Measurements from ENCODE around the gene COX11.

Gene COX11

DNA sequence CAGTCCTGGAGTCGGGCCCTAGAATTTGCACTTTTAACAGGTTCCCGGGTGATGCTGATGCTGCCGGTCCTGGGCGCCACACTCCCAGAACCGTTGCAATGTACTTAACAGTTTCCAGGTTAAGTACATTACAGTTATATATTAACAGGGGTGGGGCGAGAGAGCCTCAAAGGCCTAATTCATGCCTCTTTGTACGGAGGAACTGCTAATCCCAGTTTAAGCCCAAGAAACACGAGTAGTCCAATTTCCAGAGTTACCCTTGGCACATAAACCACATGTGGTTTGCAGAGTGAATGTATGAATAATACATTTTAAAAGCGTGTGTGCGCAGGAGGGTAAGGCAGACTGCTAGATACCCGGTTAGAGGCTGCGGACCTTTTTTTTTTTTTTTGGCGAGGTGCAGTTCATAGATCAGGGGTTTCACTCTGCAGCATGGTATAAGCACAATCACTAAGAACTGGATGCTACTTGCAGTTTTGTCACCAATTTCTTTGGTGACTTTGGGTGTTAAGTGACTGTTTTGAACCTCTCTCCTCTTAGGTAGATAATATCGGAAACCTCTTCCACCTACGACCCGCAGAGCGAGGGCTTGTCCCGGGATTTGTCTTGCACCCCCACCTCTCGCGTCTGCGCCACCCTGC lies 713 bp downstream of the COX11 start:
- H3K9me3 ChIP-seq (ENCODE audit: control insufficient read depth, low read length) = no peaks in the 10 kb centered on the region
- peak overlapping the region; percentile 47 for H3K27ac ChIP-seq (ENCODE audit: low read depth, low read length, severe bottlenecking)
- H3K4me3 ChIP-seq (ENCODE audit: extremely low read depth, insufficient read depth, low read length, poor library complexity, severe bottlenecking) = peak overlapping the region; percentile 76
- peaks cover 25% of the 10 kb centered on the region for H3K36me3 ChIP-seq (ENCODE audit: control insufficient read depth, insufficient read depth, low read length)
- H3K4me1 ChIP-seq (ENCODE audit: control insufficient read depth, insufficient read depth, low read length, poor library complexity, severe bottlenecking) = no peaks in the 10 kb centered on the region
- WGBS, 2 experiments (ENCODE audit: insufficient coverage in 2 of 2) = 0% methylated on average over 1 to 5 of the region's 21 CpGs

GRCh38 chr17:54956791-54957190 lies 11.7 kb downstream of the COX11 start:
- H3K9me3 ChIP-seq (ENCODE audit: control insufficient read depth, low read length) = no peaks in the 10 kb centered on the region
- H3K4me1 ChIP-seq (ENCODE audit: control insufficient read depth, insufficient read depth, low read length, poor library complexity, severe bottlenecking) = no peaks in the 10 kb centered on the region
- H3K4me3 ChIP-seq (ENCODE audit: extremely low read depth, insufficient read depth, low read length, poor library complexity, severe bottlenecking) = no peak overlapping the region
- H3K36me3 ChIP-seq (ENCODE audit: control insufficient read depth, insufficient read depth, low read length) = peaks cover 67% of the 10 kb centered on the region
- WGBS, 2 experiments (ENCODE audit: insufficient coverage in 2 of 2) = 63 to 75% methylated on average over 2 to 3 of the region's 3 CpGs
- H3K27ac ChIP-seq (ENCODE audit: low read depth, low read length, severe bottlenecking) = no peak overlapping the region

DNA sequence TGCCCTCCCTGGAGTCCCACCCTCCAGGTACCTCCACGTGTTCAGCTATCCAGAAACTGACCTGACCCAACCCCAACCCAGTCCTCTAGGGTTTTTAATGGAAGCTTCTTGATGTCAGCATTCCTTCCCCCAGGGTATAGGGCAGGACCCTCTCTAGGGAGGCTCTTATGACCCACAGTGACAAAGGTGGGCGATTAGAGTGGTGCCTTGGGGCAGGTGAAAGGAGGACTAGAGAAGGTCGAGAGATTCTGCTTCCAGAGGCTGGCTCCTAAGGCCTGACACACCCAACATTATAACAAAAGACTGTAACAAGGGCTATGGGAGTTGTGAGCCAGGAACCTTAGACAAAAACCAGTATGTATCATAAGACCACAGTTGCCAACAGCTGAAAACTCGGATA lies 17.2 kb downstream of the COX11 start:
- Histone ChIP-seq H3K9me3 (ENCODE audit: control insufficient read depth, low read length) (no peaks in the 10 kb centered on the region), H3K4me3 (ENCODE audit: extremely low read depth, insufficient read depth, low read length, poor library complexity, severe bottlenecking) (no peak overlapping the region), H3K36me3 (ENCODE audit: control insufficient read depth, insufficient read depth, low read length) (peaks cover 55% of the 10 kb centered on the region), H3K27ac (ENCODE audit: low read depth, low read length, severe bottlenecking) (no peak overlapping the region), H3K4me1 (ENCODE audit: control insufficient read depth, insufficient read depth, low read length, poor library complexity, severe bottlenecking) (peaks cover 7% of the 10 kb centered on the region)
- WGBS, 2 experiments (ENCODE audit: insufficient coverage in 2 of 2) = 50% methylated on average over 1 of the region's 4 CpGs; no CpG with 5 or more reads in 1 of the 2 experiments

DNA sequence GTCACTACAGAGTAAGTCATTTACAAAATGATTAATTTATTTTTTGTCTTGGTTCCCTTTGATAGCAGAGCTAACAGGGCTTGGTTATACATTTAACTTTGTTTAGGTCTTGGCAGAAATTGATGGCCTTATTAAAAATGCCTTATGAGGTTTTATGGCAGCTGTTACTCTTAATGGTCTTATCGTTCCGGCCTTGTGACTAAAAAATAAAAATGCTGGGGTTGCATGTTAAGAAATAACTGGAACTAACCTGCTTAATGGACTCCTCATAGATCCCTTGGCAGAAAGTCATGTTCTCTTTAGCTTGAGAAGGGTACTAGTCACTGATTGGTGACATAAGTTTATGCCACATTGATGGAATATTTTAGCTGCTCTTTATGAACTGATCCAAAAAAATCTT lies 18.3 kb downstream of the COX11 start:
- Histone ChIP-seq H3K4me3 (ENCODE audit: extremely low read depth, insufficient read depth, low read length, poor library complexity, severe bottlenecking) (no peak overlapping the region), H3K27ac (ENCODE audit: low read depth, low read length, severe bottlenecking) (no peak overlapping the region), H3K4me1 (ENCODE audit: control insufficient read depth, insufficient read depth, low read length, poor library complexity, severe bottlenecking) (peaks cover 7% of the 10 kb centered on the region), H3K36me3 (ENCODE audit: control insufficient read depth, insufficient read depth, low read length) (peaks cover 51% of the 10 kb centered on the region), H3K9me3 (ENCODE audit: control insufficient read depth, low read length) (no peaks in the 10 kb centered on the region)
- WGBS, 2 experiments (ENCODE audit: insufficient coverage in 2 of 2) = 85 to 90% methylated on average over 2 of the region's 2 CpGs

GRCh38 chr17:54948380-54948779 lies 20.1 kb downstream of the COX11 start:
- peaks cover 43% of the 10 kb centered on the region for H3K36me3 ChIP-seq (ENCODE audit: control insufficient read depth, insufficient read depth, low read length)
- peaks cover 7% of the 10 kb centered on the region for H3K4me1 ChIP-seq (ENCODE audit: control insufficient read depth, insufficient read depth, low read length, poor library complexity, severe bottlenecking)
- 73 to 96% methylated on average over 3 to 5 of the region's 5 CpGs for WGBS, 2 experiments (ENCODE audit: insufficient coverage in 2 of 2)
- no peaks in the 10 kb centered on the region for H3K9me3 ChIP-seq (ENCODE audit: control insufficient read depth, low read length)
- H3K27ac ChIP-seq (ENCODE audit: low read depth, low read length, severe bottlenecking) = no peak overlapping the region
- H3K4me3 ChIP-seq (ENCODE audit: extremely low read depth, insufficient read depth, low read length, poor library complexity, severe bottlenecking) = no peak overlapping the region

DNA sequence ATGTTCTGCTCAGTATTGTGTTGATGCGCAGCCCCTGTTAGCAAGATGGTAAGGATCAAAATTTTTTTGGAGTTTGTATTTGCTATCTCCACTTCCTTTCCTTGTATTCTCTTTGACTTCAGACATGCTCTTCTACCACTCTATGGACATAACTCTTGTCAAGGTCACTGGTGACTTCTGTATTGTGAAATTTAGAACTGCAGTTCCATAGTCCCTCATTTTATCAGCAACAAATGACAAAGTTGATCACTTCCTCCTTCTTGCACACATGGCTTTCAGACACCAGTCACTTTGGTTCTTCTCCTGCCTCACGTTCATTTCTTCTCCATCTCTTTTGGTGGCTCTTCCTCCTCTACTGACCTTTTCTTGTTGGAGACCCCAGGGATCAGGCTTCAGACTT lies 21.1 kb downstream of the COX11 start:
- peaks cover 7% of the 10 kb centered on the region for H3K4me1 ChIP-seq (ENCODE audit: control insufficient read depth, insufficient read depth, low read length, poor library complexity, severe bottlenecking)
- H3K36me3 ChIP-seq (ENCODE audit: control insufficient read depth, insufficient read depth, low read length) = peaks cover 36% of the 10 kb centered on the region
- 92% methylated on average over 1 of the region's 2 CpGs; no CpG with 5 or more reads in 1 of the 2 experiments for WGBS, 2 experiments (ENCODE audit: insufficient coverage in 2 of 2)
- H3K9me3 ChIP-seq (ENCODE audit: control insufficient read depth, low read length) = no peaks in the 10 kb centered on the region
- H3K4me3 ChIP-seq (ENCODE audit: extremely low read depth, insufficient read depth, low read length, poor library complexity, severe bottlenecking) = no peak overlapping the region
- no peak overlapping the region for H3K27ac ChIP-seq (ENCODE audit: low read depth, low read length, severe bottlenecking)

GRCh38 chr17:54945671-54946070 lies 22.8 kb downstream of the COX11 start:
- H3K27ac ChIP-seq (ENCODE audit: low read depth, low read length, severe bottlenecking) = no peak overlapping the region
- H3K36me3 ChIP-seq (ENCODE audit: control insufficient read depth, insufficient read depth, low read length) = peaks cover 20% of the 10 kb centered on the region
- H3K4me3 ChIP-seq (ENCODE audit: extremely low read depth, insufficient read depth, low read length, poor library complexity, severe bottlenecking) = no peak overlapping the region
- no CpG with 5 or more reads among the region's 1 CpG for WGBS, 2 experiments (ENCODE audit: insufficient coverage in 2 of 2)
- no peaks in the 10 kb centered on the region for H3K9me3 ChIP-seq (ENCODE audit: control insufficient read depth, low read length)
- peaks cover 7% of the 10 kb centered on the region for H3K4me1 ChIP-seq (ENCODE audit: control insufficient read depth, insufficient read depth, low read length, poor library complexity, severe bottlenecking)

- 86% methylated on average over 1 of the region's 1 CpG; no CpG with 5 or more reads in 1 of the 2 experiments for WGBS, 2 experiments (ENCODE audit: insufficient coverage in 2 of 2)
- peaks cover 17% of the 10 kb centered on the region for H3K36me3 ChIP-seq (ENCODE audit: control insufficient read depth, insufficient read depth, low read length)
Observed at GRCh38 chr17:54945231-54945630, 23.2 kb downstream of the COX11 start.

DNA sequence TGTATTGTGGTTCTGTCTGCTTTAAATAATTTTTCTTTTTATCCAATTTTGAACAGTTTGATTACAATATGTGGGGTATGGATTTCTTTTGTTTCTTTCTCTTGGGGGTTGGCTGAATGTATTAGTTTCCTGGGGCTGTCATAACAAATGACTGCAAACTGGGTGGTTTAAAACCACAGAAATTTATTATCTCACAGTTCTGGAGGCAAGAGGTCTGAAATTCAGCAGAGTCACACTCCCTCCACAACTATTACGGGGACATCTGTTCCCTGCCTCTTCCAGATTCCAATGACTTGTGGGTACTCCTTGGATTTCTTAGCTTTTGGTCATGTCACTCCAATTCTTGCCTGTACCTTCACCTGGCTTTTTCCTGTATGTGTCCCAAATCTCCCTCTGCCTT lies 23.7 kb downstream of the COX11 start:
- H3K27ac ChIP-seq (ENCODE audit: low read depth, low read length, severe bottlenecking) = no peak overlapping the region
- H3K9me3 ChIP-seq (ENCODE audit: control insufficient read depth, low read length) = no peaks in the 10 kb centered on the region
- 92% methylated on average over 1 of the region's 1 CpG for WGBS, 2 experiments (ENCODE audit: insufficient coverage in 2 of 2)
- H3K4me1 ChIP-seq (ENCODE audit: control insufficient read depth, insufficient read depth, low read length, poor library complexity, severe bottlenecking) = peaks cover 7% of the 10 kb centered on the region
- H3K36me3 ChIP-seq (ENCODE audit: control insufficient read depth, insufficient read depth, low read length) = peaks cover 14% of the 10 kb centered on the region
- no peak overlapping the region for H3K4me3 ChIP-seq (ENCODE audit: extremely low read depth, insufficient read depth, low read length, poor library complexity, severe bottlenecking)

More at GRCh38 chr17:54945231-54945630, 23.2 kb downstream of the COX11 start:
- Histone ChIP-seq H3K9me3 (ENCODE audit: control insufficient read depth, low read length) (no peaks in the 10 kb centered on the region), H3K4me1 (ENCODE audit: control insufficient read depth, insufficient read depth, low read length, poor library complexity, severe bottlenecking) (peaks cover 7% of the 10 kb centered on the region), H3K27ac (ENCODE audit: low read depth, low read length, severe bottlenecking) (no peak overlapping the region), H3K4me3 (ENCODE audit: extremely low read depth, insufficient read depth, low read length, poor library complexity, severe bottlenecking) (no peak overlapping the region)

DNA sequence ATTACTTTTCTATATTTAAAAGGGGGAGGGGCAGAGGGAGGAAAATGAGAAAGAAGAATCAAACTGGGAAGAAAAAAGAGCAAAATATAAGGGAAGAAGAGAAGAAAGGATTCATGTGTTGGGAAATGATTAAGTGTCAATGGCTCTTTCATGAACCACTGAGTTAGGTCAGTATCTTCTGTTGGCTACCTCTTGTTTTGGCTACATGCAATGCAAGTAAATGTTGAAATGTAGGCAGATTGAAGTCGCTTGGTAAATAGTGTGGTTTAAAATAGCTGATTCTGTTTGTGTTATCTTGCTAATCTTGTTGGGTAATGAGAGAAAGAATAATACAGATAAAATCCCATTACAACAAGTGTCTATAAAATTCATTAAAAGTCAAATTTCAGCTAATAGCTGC lies 27.2 kb downstream of the COX11 start:
- Histone ChIP-seq H3K4me3 (ENCODE audit: extremely low read depth, insufficient read depth, low read length, poor library complexity, severe bottlenecking) (no peak overlapping the region), H3K36me3 (ENCODE audit: control insufficient read depth, insufficient read depth, low read length) (peaks cover 25% of the 10 kb centered on the region), H3K27ac (ENCODE audit: low read depth, low read length, severe bottlenecking) (no peak overlapping the region), H3K4me1 (ENCODE audit: control insufficient read depth, insufficient read depth, low read length, poor library complexity, severe bottlenecking) (no peaks in the 10 kb centered on the region), H3K9me3 (ENCODE audit: control insufficient read depth, low read length) (no peaks in the 10 kb centered on the region)
- no CpG with 5 or more reads among the region's 1 CpG for WGBS, 2 experiments (ENCODE audit: insufficient coverage in 2 of 2)

GRCh38 chr17:54937426-54937825 lies 31.0 kb downstream of the COX11 start:
- 100% methylated on average over 1 of the region's 1 CpG for WGBS, 2 experiments (ENCODE audit: insufficient coverage in 2 of 2)
- H3K4me3 ChIP-seq (ENCODE audit: extremely low read depth, insufficient read depth, low read length, poor library complexity, severe bottlenecking) = no peak overlapping the region
- peak overlapping the region; percentile 16 for H3K27ac ChIP-seq (ENCODE audit: low read depth, low read length, severe bottlenecking)
- no peaks in the 10 kb centered on the region for H3K4me1 ChIP-seq (ENCODE audit: control insufficient read depth, insufficient read depth, low read length, poor library complexity, severe bottlenecking)
- H3K9me3 ChIP-seq (ENCODE audit: control insufficient read depth, low read length) = no peaks in the 10 kb centered on the region
- peaks cover 38% of the 10 kb centered on the region for H3K36me3 ChIP-seq (ENCODE audit: control insufficient read depth, insufficient read depth, low read length)

All from mesodermal cell (in vitro differentiated cells).